Diencephalon (tissue), 1 donor: Measurements from ENCODE around the gene STX2. TPM values are rescaled to one million over a fixed set of nuclear protein-coding genes. Genes with fewer than 3 reads are reported as not detected.

Source experiments
- small RNA-seq: library from RNA; depleted of rRNA; stranded (forward); fragments of <200 nt; gene quantifications from one replicate; pipeline ENCODE3, GENCODE V24; 2014
- total RNA-seq: library from RNA; depleted of rRNA; stranded (reverse); fragments of >200 nt; gene quantifications from one replicate; pipeline ENCODE4 v1.2.3, GENCODE V29; 2014

Gene STX2
- total RNA-seq: 27.7 TPM

GRCh38 chr12:130838951-130839769, at the start of gene STX2:
STX2 (minus strand) TSS chr12:130839250; CDS start chr12:130839099, 151 bp downstream.

GRCh38 chr12:130871286-130872178, 32.5 kb upstream of the STX2 start, which contains the start of gene RAN:
RAN (plus strand) TSS chr12:130872066; CDS start chr12:130872594, 528 bp downstream.

Small RNA genes lying within 50 kb of the gene (small RNA-seq; reads per million reads assigned to genes)
- not detected for gene RNU6-1077P

Other genes with a start within 250 kb of the STX2 start
- 32.8 TPM for gene RIMBP2, start 123.0 kb downstream of the STX2 start, total RNA-seq
- 416 TPM for gene RAN, start 32.8 kb upstream of the STX2 start, total RNA-seq
- 5.1 TPM for gene ADGRD1, start 114.7 kb upstream of the STX2 start, total RNA-seq